Measurements from ENCODE around the gene DOCK8. TPM values are rescaled to one million over a fixed set of nuclear protein-coding genes. Genes with fewer than 3 reads are reported as not detected.

The DOCK8 gene
- polyA plus RNA-seq, 1 donor (not counting 4 experiments of a cell fraction or from before 2014, with no cell fraction given), result 1.5 TPM

GRCh38 chr9:462606-463005 is 247.9 kb downstream of the DOCK8 start:
- dilution Hi-C loops (cut with MboI; ENCODE audit: extremely low pct_ligation_motif_present, low sequenced_read_pairs), result no loop called here

GRCh38 chr9:463455-464171 is 248.9 kb downstream of the DOCK8 start:
- FAIRE-seq (no peak), DNase-seq (ENCODE audit: low read depth, low spot score) (no peak)
- TF ChIP-seq CTCF (optimal IDR thresholded peaks at IDR 0.05 in 1 of 3, IDR thresholded peaks at IDR 0.05 in 1 of 3, conservative IDR thresholded peaks at IDR 0.05 in 1 of 3; ENCODE audit: extremely low read depth in 1 of 3, insufficient read depth in 2 of 3, low read length in 3 of 3) (no peak), EZH2 (IDR thresholded peaks at IDR 0.05; ENCODE audit: low read length) (no peak)
- H3K9me1 ChIP-seq (ENCODE audit: control insufficient read depth, extremely low read depth, insufficient read depth, low read length), result no peaks in the 10 kb centered on the region
- no peaks in the 10 kb centered on the region for H3K36me3 ChIP-seq (ENCODE audit: control insufficient read depth in 2 of 2, extremely low read depth in 1 of 2, insufficient read depth in 2 of 2, low read length in 2 of 2)
- dilution Hi-C loops (cut with MboI; ENCODE audit: extremely low pct_ligation_motif_present, low sequenced_read_pairs), result no loop called here
- no peak overlapping the region for H3K9ac ChIP-seq (ENCODE audit: control insufficient read depth, extremely low read depth, insufficient read depth, low read length)
- no peak overlapping the region for H3K27ac ChIP-seq (ENCODE audit: control insufficient read depth, insufficient read depth, low read length)
- no peaks in the 10 kb centered on the region for H4K20me1 ChIP-seq (ENCODE audit: control insufficient read depth, extremely low read depth, insufficient read depth, low read length)
- H3K4me1 ChIP-seq (ENCODE audit: control insufficient read depth, extremely low read depth, insufficient read depth, low read length), result peaks cover 1% of the 10 kb centered on the region
- no peak overlapping the region for H3K4me2 ChIP-seq (ENCODE audit: control insufficient read depth, extremely low read depth, insufficient read depth, low read depth, low read length)
- H3K4me3 ChIP-seq (ENCODE audit: control insufficient read depth in 2 of 3, extremely low read depth in 1 of 3, insufficient read depth in 2 of 3, low read depth in 1 of 3, low read length in 3 of 3), result no peak overlapping the region
- H3K9me3 ChIP-seq (ENCODE audit: control insufficient read depth, low read depth, low read length), result no peaks in the 10 kb centered on the region
- H3K79me2 ChIP-seq (ENCODE audit: control insufficient read depth, insufficient read depth, low read length), result no peaks in the 10 kb centered on the region
- H2AFZ ChIP-seq (ENCODE audit: control insufficient read depth, low read length), result no peak overlapping the region
- no peaks in the 10 kb centered on the region for H3K27me3 ChIP-seq (ENCODE audit: control insufficient read depth, extremely low read depth, insufficient read depth, low read length)

More at GRCh38 chr9:462606-463005, 247.9 kb downstream of the DOCK8 start:
- TF ChIP-seq EZH2 (IDR thresholded peaks at IDR 0.05; ENCODE audit: low read length) (no peak), CTCF (optimal IDR thresholded peaks at IDR 0.05 in 1 of 3, IDR thresholded peaks at IDR 0.05 in 1 of 3, conservative IDR thresholded peaks at IDR 0.05 in 1 of 3; ENCODE audit: extremely low read depth in 1 of 3, insufficient read depth in 2 of 3, low read length in 3 of 3) (no peak)
- H3K36me3 ChIP-seq (ENCODE audit: control insufficient read depth in 2 of 2, extremely low read depth in 1 of 2, insufficient read depth in 2 of 2, low read length in 2 of 2), result no peaks in the 10 kb centered on the region
- no peak overlapping the region for H3K4me2 ChIP-seq (ENCODE audit: control insufficient read depth, extremely low read depth, insufficient read depth, low read depth, low read length)
- no peak for FAIRE-seq
- no peaks in the 10 kb centered on the region for H3K9me1 ChIP-seq (ENCODE audit: control insufficient read depth, extremely low read depth, insufficient read depth, low read length)
- H3K9me3 ChIP-seq (ENCODE audit: control insufficient read depth, low read depth, low read length), result no peaks in the 10 kb centered on the region
- no peak overlapping the region for H3K27ac ChIP-seq (ENCODE audit: control insufficient read depth, insufficient read depth, low read length)
- no peak overlapping the region for H3K4me3 ChIP-seq (ENCODE audit: control insufficient read depth in 2 of 3, extremely low read depth in 1 of 3, insufficient read depth in 2 of 3, low read depth in 1 of 3, low read length in 3 of 3)
- no peak overlapping the region for H2AFZ ChIP-seq (ENCODE audit: control insufficient read depth, low read length)
- H4K20me1 ChIP-seq (ENCODE audit: control insufficient read depth, extremely low read depth, insufficient read depth, low read length), result no peaks in the 10 kb centered on the region
- DNase-seq (ENCODE audit: low read depth, low spot score), result no peak
- H3K4me1 ChIP-seq (ENCODE audit: control insufficient read depth, extremely low read depth, insufficient read depth, low read length), result no peaks in the 10 kb centered on the region
- H3K27me3 ChIP-seq (ENCODE audit: control insufficient read depth, extremely low read depth, insufficient read depth, low read length), result no peaks in the 10 kb centered on the region
- H3K9ac ChIP-seq (ENCODE audit: control insufficient read depth, extremely low read depth, insufficient read depth, low read length), result no peak overlapping the region
- no peaks in the 10 kb centered on the region for H3K79me2 ChIP-seq (ENCODE audit: control insufficient read depth, insufficient read depth, low read length)
